Neural cell (in vitro differentiated cells): Measurements from ENCODE around the gene ACOX3. TPM values are rescaled to one million over a fixed set of nuclear protein-coding genes. Genes with fewer than 3 reads are reported as not detected.

Experiments used
- H2AFZ ChIP-seq: fragments of 200-600, 300-800 bp; sonication (generic), shearing (Covaris generic); 2 replicates; pipeline ENCODE4 v1.6.0; 2014; ENCODE audit warnings: low read depth, mild to moderate bottlenecking, antibody characterized with exemption, low read length, moderate library complexity
- H3F3A ChIP-seq: fragments of 200-600 bp; shearing (Covaris generic); 2 replicates; pipeline ENCODE4 v1.6.1; 2016; ENCODE audit warnings: mild to moderate bottlenecking, moderate library complexity, mixed read lengths, antibody characterized with exemption, low read length; ENCODE audit not compliant: insufficient read depth, poor library complexity, severe bottlenecking
- H3K27ac ChIP-seq: fragments of 200-600, 300-800 bp; sonication (generic), shearing (Covaris generic); 2 replicates; pipeline ENCODE4 v1.5.1; 2014; ENCODE audit warnings: mild to moderate bottlenecking, low read length, moderate library complexity
- H3K27me3 ChIP-seq: fragments of 300-800, 200-600 bp; sonication (generic), shearing (Covaris generic); 2 replicates; pipeline ENCODE4 v1.6.0; 2014; ENCODE audit warnings: mild to moderate bottlenecking, low read depth, low read length, moderate library complexity; ENCODE audit not compliant: insufficient read depth
- H3K36me3 ChIP-seq: fragments of 300-800, 200-600 bp; sonication (generic), shearing (Covaris generic); 2 replicates; pipeline ENCODE4 v1.5.1; 2014; ENCODE audit warnings: mild to moderate bottlenecking, antibody characterized with exemption, low read length, moderate library complexity; ENCODE audit not compliant: insufficient read depth
- H3K4me2 ChIP-seq: fragments of 300-800, 200-600 bp; sonication (generic), shearing (Covaris generic); 2 replicates; pipeline ENCODE4 v1.6.0; 2014; ENCODE audit warnings: mild to moderate bottlenecking, low read length
- H3K4me3 ChIP-seq: fragments of 300-800, 200-600 bp; sonication (generic), shearing (Covaris generic); 2 replicates; pipeline ENCODE4 v1.5.1; 2014; ENCODE audit warnings: mild to moderate bottlenecking, low read length, moderate library complexity
- H3K79me2 ChIP-seq: fragments of 200-600 bp; shearing (Covaris generic); replicated peaks from 2 replicates; pipeline ENCODE4 v1.6.0; 2014; ENCODE audit warnings: mild to moderate bottlenecking, low read length, moderate library complexity; ENCODE audit not compliant: insufficient read depth
- H3K9ac ChIP-seq: fragments of 300-800, 200-600 bp; sonication (generic), shearing (Covaris generic); 2 replicates; pipeline ENCODE4 v1.6.1; 2016; ENCODE audit warnings: mild to moderate bottlenecking, low read length, mixed read lengths
- H3K9me2 ChIP-seq: fragments of 200-600 bp; shearing (Covaris generic); 2 replicates; pipeline ENCODE4 v1.6.1; 2016; ENCODE audit warnings: mild to moderate bottlenecking, low read length, mixed read lengths; ENCODE audit not compliant: insufficient read depth
- H3K9me3 ChIP-seq: fragments of 200-600, 300-800 bp; sonication (generic), shearing (Covaris generic); 2 replicates; pipeline ENCODE4 v1.6.1; 2016; ENCODE audit warnings: mild to moderate bottlenecking, mixed run types, low read length, moderate library complexity, mixed read lengths
- H4K20me1 ChIP-seq: fragments of 200-600 bp; shearing (Covaris generic); 2 replicates; pipeline ENCODE4 v1.6.1; 2016; ENCODE audit warnings: mild to moderate bottlenecking, mixed run types; ENCODE audit not compliant: insufficient read depth
- EP300 ChIP-seq: fragments of 450-650 bp; conservative IDR thresholded peaks from 2 replicates; pipeline ENCODE4 v1.6.1; 2014; ENCODE audit warnings: antibody characterized with exemption, mild to moderate bottlenecking, moderate library complexity; ENCODE audit not compliant: poor library complexity, severe bottlenecking
- EZH2 ChIP-seq: fragments of 200-600, 300-800 bp; shearing (Covaris generic), sonication (generic); IDR thresholded peaks from 2 replicates; pipeline ENCODE4 v1.6.1; 2014; ENCODE audit warnings: antibody characterized with exemption, low read length, borderline replicate concordance, mild to moderate bottlenecking; ENCODE audit not compliant: insufficient read depth, poor library complexity, severe bottlenecking
- MXI1 ChIP-seq: fragments of 450-650 bp; conservative IDR thresholded peaks from 2 replicates; pipeline ENCODE4 v1.6.1; 2014; ENCODE audit warnings: antibody characterized with exemption, mild to moderate bottlenecking; ENCODE audit not compliant: poor library complexity, severe bottlenecking
- POLR2AphosphoS5 ChIP-seq: IDR thresholded peaks from 2 replicates; pipeline ENCODE4 v1.6.1; 2012
- SMC3 ChIP-seq: fragments of 450-650 bp; conservative IDR thresholded peaks from 2 replicates; pipeline ENCODE4 v1.6.1; 2014; ENCODE audit warnings: antibody characterized with exemption, mild to moderate bottlenecking, moderate library complexity; ENCODE audit not compliant: poor library complexity
- TAF1 ChIP-seq: IDR thresholded peaks from 2 replicates; pipeline ENCODE4 v1.6.1; 2012; ENCODE audit warnings: low read depth
- polyA plus RNA-seq: library from polyadenylated mRNA; depleted of rRNA; stranded (reverse); fragments of >200 nt; gene quantifications from 2 replicates; pipeline ENCODE4 v1.2.3, GENCODE V29; 2014
- TF ChIP-seq, protein P1 (sequence below): IDR thresholded peaks from 2 replicates; pipeline ENCODE4 v1.6.1; 2012; ENCODE audit warnings: borderline replicate concordance
- TF ChIP-seq, protein P2 (sequence below): fragments of 450-650 bp; IDR thresholded peaks from 2 replicates; pipeline ENCODE4 v1.5.1; 2014; ENCODE audit warnings: antibody characterized with exemption, mild to moderate bottlenecking, moderate library complexity; ENCODE audit not compliant: poor library complexity, severe bottlenecking

Gene ACOX3
- polyA plus RNA-seq, 1 donor from 2014 or later = 13.2 TPM

DNA sequence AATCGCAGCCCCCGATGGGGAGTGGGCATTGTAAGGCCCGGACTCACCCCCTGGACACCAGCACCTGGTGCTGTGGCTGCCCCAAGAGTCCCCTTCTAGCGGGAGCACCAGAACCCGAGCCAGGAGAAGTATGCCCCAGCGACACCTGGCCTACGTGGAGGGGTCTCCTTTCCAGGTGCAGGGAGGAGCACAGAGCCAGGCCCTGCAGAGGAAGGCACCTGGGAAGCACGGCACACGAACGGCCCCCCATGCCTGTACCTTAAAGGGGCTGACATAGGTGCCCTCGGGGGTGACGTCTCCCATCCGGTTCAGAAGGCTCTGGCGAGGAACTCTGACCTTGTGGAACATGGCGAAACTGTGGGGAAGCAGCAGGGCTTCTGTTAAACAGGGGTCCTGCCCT is 41.2 kb downstream of the ACOX3 start:
- Histone ChIP-seq H3K9ac (no peak overlapping the region), H3K9me2 (no peaks in the 10 kb centered on the region), H3K4me2 (no peak overlapping the region), H3K27ac (no peak overlapping the region), H3K4me3 (no peak overlapping the region), H3K27me3 (no peaks in the 10 kb centered on the region), H3K36me3 (peaks cover 4% of the 10 kb centered on the region), H3K79me2 (no peaks in the 10 kb centered on the region), H3F3A (no peaks in the 10 kb centered on the region), H3K9me3 (no peaks in the 10 kb centered on the region), H4K20me1 (no peaks in the 10 kb centered on the region), H2AFZ (no peak overlapping the region)
- TF ChIP-seq EZH2 (no peak), SMC3 (no peak), EP300 (no peak), MXI1 (no peak), TAF1 (no peak), POLR2AphosphoS5 (no peak)
- TF ChIP-seq, protein P1, sequence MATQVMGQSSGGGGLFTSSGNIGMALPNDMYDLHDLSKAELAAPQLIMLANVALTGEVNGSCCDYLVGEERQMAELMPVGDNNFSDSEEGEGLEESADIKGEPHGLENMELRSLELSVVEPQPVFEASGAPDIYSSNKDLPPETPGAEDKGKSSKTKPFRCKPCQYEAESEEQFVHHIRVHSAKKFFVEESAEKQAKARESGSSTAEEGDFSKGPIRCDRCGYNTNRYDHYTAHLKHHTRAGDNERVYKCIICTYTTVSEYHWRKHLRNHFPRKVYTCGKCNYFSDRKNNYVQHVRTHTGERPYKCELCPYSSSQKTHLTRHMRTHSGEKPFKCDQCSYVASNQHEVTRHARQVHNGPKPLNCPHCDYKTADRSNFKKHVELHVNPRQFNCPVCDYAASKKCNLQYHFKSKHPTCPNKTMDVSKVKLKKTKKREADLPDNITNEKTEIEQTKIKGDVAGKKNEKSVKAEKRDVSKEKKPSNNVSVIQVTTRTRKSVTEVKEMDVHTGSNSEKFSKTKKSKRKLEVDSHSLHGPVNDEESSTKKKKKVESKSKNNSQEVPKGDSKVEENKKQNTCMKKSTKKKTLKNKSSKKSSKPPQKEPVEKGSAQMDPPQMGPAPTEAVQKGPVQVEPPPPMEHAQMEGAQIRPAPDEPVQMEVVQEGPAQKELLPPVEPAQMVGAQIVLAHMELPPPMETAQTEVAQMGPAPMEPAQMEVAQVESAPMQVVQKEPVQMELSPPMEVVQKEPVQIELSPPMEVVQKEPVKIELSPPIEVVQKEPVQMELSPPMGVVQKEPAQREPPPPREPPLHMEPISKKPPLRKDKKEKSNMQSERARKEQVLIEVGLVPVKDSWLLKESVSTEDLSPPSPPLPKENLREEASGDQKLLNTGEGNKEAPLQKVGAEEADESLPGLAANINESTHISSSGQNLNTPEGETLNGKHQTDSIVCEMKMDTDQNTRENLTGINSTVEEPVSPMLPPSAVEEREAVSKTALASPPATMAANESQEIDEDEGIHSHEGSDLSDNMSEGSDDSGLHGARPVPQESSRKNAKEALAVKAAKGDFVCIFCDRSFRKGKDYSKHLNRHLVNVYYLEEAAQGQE = no peak
- TF ChIP-seq, protein P2, sequence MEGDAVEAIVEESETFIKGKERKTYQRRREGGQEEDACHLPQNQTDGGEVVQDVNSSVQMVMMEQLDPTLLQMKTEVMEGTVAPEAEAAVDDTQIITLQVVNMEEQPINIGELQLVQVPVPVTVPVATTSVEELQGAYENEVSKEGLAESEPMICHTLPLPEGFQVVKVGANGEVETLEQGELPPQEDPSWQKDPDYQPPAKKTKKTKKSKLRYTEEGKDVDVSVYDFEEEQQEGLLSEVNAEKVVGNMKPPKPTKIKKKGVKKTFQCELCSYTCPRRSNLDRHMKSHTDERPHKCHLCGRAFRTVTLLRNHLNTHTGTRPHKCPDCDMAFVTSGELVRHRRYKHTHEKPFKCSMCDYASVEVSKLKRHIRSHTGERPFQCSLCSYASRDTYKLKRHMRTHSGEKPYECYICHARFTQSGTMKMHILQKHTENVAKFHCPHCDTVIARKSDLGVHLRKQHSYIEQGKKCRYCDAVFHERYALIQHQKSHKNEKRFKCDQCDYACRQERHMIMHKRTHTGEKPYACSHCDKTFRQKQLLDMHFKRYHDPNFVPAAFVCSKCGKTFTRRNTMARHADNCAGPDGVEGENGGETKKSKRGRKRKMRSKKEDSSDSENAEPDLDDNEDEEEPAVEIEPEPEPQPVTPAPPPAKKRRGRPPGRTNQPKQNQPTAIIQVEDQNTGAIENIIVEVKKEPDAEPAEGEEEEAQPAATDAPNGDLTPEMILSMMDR = no peak

DNA sequence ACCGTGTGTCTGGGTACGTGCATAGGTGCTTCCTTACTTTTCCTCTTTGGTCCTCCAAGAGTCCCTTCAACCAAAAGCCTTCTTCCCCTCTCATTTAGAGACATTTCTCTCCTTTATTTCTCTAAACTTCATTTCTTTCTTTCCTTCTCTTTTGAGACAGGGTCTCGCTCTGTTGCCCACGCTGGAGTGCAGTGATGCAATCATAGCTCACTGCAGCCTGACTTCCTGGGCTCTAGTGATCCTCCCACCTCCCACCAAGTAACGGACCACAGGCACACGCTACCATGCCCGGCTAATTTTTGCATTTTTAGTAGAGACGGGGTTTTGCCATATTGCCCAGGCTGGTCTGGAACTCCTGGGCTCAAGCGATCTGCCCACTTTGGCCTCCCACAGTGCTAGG is 42.2 kb downstream of the ACOX3 start:
- Histone ChIP-seq H4K20me1 (no peaks in the 10 kb centered on the region), H3K9ac (no peak overlapping the region), H3K27me3 (no peaks in the 10 kb centered on the region), H3K27ac (no peak overlapping the region), H2AFZ (no peak overlapping the region), H3F3A (peaks cover 4% of the 10 kb centered on the region), H3K4me3 (no peak overlapping the region), H3K9me2 (no peaks in the 10 kb centered on the region), H3K4me2 (no peak overlapping the region), H3K36me3 (peaks cover 4% of the 10 kb centered on the region), H3K79me2 (no peaks in the 10 kb centered on the region), H3K9me3 (no peaks in the 10 kb centered on the region)
- no peak for TF ChIP-seq EP300
- TF ChIP-seq SMC3 = no peak
- TF ChIP-seq MXI1 = no peak
- no peak for TF ChIP-seq TAF1
- TF ChIP-seq, protein P2 = no peak
